AG08396 (cell line): ENCODE measurements around the gene TSC2.
"Not testable (repeated sequence)": the region's sequence is repeated elsewhere in the genome, so short reads cannot be mapped to it uniquely, and the experiment has no call there.

ENCODE experiments used
- DNase-seq: peaks from one replicate; pipeline ENCODE4 v3.0.0; 2012; ENCODE audit warnings: low spot score, mixed read lengths

The TSC2 gene

DNA sequence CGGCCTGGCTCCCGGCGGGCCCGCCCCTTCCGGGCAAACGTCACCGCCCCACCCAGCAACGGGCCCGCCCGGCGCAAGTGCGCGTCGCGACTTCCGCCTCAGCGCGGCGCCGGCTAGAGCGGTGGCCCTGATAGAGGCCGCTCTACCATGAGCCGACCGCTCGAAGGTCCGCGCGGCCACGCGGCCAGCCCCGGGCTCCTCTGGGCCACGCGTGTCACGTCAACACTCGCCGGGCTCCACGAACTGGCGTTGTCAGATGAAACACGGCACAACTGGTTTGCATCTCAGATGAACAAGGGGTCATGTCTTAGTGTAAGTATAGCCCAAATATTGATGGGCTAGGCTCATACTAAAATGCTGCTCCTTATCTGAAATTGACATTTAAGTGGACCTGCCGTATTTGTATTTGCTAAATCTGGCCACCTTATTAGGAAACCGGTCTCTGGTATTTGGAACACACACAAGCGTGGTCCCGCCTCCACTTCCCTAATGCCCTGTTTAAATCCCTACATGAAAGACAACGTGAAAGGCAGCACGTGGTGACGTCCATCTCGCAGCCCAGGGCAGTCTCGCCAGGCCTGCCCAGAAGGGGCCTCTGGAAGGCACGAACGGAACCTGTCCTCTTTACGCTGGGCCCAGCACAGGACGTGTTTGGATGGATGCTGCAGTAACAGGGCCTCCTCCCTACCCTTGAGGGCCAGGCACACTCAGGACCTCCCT is 37.8 kb upstream of the TSC2 start, which contains the start of gene ZNF598:
ZNF598 (minus strand) TSS at position 31 of the 720 bp plus-strand sequence.
- peak; percentile 96 for DNase-seq

DNA sequence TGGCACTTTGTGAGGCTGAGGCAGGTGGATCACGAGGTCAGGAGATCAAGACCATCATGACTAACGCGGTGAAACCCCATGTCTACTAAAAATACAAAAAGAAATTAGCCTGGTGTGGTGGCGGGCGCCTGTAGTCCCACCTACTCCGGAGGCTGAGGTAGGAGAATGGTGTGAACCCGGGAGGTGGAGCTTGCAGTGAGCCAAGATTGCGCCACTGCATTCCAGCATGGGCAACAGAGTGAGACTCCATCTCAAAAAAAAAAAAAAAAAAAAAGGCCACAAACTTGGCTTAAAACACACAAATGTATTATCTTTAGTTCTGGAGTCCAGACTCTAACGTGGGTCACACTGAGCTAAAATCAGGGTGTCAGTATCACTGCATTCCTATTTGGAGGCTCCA is 36.1 kb upstream of the TSC2 start:
- not testable (repeated sequence) for DNase-seq

DNA sequence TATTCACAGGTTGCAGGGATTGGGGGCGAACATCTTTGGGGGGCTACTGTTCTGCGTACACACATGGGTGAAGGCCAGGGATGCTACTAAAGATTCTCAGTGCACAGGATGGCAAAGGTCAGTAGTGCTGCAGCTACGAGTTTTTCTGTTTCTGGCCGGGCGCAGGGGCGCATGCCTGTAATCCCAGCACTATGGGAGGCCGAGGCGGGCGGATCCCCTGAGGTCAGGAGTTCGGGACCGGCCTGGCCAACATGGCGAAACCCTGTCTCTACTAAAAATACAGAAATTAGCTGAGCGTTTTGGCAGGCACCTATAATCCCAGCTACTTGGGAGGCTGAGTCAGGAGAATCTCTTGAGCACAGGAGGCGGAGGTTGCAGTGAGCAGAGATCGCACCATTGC is 34.3 kb upstream of the TSC2 start:
- no peak for DNase-seq

DNA sequence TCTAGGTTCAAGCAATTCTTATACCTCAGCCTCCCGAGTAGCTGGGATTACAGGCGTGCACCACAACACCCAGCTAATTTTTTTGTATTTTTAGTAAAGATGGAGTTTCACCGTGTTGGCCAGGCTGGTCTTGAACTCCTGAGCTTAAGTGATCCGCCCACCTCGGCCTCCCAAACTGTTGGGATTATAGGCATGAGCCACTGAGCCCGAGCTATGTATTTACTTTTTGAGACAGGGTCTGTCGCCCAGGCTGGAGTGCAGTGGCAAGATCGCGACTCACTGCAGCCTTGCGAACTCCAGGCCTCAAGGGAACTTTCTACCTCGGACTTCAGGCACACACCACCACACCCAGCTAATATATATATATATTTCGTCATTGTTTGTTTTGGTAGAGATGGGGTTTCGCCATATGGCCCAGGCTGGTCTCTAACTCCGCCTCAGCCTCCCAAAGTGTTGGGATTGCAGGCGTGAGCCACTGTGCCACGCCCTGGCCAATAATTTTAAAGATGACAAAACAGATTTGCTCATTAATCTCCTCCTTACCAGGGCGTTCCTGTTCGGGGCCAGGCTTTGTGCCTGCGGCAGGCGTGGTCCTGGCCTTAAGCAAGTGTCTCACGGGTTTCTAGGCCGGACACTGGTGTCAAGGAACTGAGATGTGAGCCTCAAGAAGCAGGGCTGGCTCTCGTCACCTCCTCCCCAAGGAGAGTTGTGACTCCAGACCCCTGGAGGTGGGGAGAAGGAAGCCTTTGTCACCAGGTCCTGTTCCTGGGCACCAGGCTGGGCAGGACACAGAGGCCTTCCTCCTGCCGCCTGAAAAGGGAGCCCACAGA is 32.5 kb upstream of the TSC2 start:
- DNase-seq: no peak

DNA sequence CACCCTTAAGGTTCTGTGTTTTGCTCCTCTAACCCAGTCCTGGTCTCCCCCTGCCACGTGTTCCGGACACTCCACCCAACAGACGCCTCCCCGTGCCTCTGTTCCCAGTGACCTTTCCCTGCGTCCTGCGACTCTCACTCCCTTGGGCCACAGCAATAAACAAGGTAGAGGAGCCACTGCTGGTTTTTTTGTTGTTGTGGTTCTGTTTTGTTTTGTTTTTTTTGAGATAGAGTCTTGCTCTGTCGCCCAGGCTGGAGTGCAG is 31.9 kb upstream of the TSC2 start:
- DNase-seq: no peak

DNA sequence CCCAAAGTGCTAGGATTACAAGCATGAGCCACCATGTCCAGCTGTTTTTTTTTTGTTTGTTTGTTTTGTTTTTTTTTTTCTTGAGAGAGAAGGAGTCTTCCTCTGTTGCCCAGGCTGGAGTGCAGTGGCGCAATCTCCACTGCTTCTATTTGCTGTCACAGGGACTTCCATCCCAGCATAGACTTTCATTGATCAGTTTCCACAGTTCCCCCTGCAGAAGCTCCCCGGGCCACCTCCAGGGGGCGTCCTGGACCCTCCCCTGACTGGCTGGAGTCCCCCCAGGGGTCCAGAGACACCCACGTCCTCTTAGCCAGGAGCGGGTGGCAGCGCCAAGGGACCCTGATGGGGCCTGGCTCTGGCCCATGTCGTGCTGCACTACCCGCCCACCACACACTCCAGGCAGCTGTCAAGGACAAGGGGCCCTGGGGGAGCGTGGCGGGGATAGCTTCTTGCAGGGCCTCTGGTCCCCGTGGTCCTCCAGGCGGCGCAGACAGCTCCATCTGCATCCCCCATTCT is 31.3 kb upstream of the TSC2 start:
- no peak for DNase-seq

DNA sequence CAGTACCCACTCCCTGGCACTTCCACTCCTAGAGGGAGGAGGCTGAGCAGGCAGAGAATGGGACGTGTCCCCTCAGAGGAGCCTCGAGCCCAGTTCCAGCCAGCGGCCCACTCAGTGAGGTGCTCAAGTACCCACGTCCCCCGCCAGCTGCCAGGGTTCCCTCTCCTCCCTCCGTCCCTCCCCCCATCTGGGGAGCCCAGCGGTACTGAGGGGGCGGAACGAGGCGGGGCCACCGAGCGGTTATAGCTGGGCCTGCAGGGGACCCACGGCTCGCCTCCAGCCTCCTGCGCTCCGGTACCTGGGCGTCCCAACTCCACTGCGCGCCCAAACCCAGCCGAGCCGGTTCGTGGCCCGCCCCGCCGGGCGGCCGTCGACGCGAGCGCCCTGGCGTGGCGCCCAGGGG is 28.3 kb upstream of the TSC2 start, which contains the start of gene NPW:
NPW (plus strand) TSS at position 268 of the 403 bp plus-strand sequence.
- DNase-seq: no peak

DNA sequence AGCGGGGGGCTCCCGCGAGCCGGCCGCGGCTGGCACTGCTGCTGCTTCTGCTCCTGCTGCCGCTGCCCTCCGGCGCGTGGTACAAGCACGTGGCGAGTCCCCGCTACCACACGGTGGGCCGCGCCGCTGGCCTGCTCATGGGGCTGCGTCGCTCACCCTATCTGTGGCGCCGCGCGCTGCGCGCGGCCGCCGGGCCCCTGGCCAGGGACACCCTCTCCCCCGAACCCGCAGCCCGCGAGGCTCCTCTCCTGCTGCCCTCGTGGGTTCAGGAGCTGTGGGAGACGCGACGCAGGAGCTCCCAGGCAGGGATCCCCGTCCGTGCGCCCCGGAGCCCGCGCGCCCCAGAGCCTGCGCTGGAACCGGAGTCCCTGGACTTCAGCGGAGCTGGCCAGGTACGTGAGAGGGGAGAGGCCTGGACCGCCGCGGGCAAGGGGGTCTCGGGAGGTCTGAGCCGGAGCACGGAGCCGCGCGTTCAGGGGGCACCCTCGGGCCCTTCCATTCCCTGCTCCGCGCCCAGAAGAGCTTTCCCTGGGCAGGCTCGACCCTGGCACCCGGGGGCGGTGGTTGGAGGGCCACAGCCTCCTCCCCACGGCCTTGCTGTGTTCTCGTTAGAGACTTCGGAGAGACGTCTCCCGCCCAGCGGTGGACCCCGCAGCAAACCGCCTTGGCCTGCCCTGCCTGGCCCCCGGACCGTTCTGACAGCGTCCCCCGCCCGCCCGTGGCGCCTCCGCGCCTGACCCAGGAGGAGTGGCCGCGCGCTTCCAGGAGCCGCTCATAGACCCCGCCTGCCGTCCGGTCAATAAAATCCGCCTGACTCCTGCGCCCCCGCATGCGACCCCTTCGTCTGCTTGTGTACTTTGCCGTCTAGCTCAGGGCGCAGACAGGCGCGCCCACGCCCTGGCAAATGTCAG is 27.6 kb upstream of the TSC2 start:
- DNase-seq: no peak

DNA sequence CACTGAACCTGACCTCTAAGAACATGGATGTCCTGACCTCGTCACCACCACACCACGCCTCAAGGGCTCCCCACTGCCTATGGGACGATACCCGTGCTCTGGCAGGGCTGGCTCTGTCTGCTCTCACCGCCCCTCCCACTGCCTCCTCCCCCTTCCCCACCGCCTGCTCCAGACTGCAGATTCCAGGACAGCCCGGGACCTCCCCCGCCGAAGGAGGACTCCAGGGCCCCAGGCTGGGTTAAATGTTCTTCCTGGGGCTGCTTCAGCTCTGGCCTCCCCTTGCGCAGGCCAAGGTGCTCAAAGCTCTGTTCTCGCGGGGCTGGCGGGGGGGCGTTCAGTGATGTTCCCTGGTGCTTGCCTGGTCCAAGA is 25.1 kb upstream of the TSC2 start:
- peak; percentile 75 for DNase-seq

DNA sequence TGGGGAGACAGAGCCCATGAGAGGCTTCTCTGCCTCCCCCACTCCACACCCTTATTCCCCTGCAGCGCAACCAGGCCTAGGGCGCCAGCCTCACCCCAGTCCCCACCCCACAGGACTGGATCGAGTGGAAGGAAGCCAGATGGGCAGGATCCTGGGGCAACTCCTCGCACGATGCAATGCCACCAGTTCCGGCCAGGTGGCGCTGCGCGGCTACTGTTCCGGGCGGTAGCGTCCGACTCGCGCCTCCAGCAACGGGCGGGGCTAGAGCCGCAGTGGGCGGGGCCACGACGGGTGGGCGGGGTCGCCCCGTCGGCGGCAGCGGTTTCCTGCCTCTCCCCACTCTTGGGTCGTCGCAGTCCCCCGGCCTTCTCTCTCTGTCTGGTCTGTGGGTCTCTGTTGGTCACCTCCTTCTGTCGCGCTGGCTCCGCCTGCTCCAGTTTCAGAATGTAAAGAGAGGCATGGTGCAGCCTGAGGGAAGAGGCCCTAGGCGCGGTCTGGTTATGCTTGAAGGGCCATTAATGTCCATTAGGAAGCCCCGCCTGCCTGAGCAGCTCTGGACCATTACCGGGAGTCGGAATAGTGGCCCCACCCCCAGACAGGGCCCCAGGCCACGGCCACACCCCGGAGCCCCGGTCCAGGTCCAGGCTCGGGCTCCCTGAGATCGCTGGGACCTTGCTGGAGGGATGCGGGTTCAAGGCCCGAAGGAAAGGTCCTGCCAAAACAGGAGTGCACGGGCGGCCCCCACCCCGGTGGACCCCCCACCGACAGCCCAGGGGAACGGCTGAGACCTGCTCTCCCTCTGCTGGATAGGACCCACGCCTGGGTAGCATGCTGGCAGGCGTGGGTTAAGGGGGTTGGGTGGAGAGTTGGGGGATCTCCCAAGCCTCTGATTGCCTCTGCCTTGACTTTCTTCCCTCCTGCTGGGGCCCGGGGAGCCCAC is 24.4 kb upstream of the TSC2 start:
- peak; percentile 97 for DNase-seq

DNA sequence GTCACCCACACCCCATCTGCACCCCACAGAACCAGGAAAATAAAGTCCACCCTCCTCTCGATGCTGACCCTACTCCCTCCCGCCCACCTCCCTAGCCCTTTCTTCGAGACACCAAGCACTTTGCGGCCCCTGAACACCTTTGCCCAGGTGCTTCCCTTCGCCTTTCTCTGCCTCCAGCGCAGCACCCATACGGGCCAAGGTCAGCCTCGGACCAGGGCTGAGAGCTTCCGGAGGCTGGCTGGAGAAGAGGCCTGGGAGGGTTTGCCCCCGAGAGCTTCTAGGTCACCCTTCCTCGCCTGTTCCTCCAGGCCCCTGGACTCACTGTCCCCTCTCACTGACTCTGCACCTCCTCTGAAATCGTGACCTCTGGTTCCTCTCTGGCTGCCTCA is 23.8 kb upstream of the TSC2 start:
- no peak for DNase-seq

DNA sequence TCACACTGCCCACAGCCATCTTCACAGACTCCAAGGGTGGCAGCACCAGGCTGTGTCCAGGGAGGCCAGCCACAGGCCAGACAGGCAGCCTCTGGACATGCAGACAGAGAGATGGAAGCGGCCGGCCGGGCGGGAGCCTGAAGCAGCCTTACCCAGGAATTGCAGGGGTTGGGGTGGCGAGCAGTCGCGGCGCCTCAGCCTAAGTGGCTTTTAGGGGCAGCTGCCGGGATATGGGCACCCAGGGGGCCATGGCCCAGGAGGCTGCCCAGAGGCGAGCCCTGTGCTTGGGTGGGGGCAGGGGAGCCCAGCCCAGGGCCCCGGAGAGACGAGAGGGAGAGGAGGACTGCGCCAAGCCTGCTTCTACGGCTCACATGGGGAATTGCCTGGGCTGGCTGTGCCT is 22.5 kb upstream of the TSC2 start:
- no peak for DNase-seq

DNA sequence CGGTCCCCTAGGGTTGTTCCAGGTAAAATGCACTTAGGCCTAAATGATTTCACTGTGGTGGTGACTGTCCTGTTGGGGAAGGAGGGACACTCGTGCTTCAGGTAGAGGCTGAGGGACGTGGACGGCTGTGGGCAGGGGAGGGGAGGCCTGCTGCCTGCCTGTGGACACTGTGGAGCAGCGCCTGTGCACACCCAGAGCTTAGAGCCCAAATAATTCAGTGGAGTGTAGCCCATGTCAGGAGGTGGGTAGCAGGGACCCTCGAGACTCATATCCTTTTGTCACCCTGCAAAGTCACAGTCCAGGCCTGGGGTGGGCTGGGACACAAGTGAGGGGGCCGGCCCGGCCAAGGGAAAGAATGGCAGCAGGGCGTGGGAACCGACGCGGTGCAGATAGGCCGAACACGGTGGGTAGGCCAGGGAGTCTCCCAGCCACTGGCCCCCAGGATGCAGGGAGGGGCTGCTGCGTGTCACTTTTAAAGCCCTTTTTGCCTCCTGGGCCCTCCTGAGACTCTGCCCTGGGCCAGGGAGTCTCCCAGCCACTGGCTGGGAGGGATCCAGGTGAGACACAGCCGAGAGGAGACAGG is 21.8 kb upstream of the TSC2 start:
- no peak for DNase-seq

DNA sequence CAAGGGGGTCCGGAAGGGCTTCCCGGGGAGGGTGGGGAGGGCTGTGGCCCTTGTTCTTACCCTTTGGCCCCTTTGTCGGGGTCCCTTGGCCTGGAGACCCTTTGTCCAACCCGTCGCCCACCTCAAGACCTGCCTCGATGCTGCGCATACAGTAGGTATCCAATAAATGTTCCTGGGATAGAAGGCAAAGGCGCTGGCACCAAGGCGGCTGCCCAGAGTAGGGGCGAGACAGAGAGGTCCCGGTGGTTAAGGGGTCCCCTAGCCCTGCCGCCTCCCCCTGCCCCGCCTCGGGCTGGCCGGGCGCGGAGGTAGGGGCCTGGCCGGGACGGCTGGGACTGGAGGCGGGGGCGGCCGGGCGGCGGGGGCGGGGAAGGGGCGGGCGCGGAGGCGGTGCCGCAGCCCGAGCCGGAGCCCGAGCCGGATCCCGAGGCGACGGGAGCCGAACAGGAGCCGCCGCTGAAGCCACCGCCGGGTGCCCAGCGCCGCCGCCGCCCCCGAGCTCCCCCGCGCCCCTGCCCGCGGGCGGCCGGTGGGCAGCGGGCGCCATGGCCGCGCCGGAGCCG is 21.2 kb upstream of the TSC2 start, which contains the start of gene NHERF2:
NHERF2 (plus strand) TSS at position 442 of the 563 bp plus-strand sequence; CDS start at position 546, 104 bp downstream.
- peak; percentile 82 for DNase-seq

DNA sequence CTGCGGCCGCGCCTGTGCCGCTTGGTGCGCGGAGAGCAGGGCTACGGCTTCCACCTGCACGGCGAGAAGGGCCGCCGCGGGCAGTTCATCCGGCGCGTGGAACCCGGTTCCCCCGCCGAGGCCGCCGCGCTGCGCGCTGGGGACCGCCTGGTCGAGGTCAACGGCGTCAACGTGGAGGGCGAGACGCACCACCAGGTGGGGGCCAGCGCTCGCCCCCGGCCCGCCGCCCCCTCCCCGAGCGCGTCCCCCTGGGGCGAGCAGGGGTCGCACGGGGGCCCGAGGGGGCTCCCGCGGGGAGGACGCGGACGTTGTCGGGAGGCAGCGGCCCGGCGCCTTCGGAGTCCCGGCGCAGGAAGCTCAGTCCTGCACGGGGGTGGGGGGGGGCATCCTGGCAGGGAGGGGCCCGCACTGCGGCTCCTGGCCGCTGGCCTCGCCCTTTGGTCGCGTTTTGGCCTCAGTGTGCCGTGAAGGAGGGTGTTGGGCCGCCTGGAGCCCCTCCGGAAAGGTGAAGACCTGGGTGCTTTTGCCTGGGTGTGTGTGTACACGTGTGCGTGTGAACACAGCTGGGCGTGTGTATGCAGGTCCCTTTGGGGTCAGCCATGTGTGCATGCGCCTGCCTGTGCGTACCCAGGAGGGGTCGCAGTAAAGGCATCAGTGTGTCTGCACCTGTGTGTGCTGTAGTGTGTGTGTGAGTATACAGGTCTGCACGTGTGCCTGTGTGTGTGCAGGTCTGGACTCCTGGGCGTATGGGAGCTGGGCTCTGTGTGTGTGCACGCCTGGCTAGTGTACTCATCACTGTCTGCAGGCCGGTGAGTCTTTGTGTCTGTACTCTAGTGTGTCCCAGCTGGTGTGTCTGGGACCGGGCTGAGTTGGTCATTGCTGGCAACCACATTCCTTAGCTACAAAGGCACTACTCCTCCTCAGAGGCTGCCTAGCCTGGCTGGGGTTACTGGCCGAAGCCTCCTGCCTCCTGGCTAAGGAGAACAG is 20.5 kb upstream of the TSC2 start:
- DNase-seq: peak; percentile 73

DNA sequence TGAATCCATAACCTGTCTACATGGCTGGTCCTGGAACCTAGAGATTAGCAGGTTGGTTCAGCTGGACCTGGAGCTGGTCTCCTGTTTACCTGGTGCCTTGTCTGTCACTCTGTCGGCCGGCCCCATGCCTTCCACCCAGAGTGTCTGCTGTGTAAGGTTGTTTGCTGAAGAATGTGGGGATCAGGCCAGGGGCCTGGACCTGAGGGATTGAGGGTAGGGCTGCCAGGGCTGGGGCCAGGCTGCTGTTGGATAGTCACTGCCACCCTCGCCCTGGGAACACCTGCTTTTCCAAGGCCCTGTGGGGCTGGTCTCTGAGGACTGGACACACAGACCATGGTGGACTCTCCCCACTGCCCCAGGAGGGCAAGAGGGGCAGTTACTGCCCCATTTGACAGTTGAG is 19.6 kb upstream of the TSC2 start:
- DNase-seq: no peak

DNA sequence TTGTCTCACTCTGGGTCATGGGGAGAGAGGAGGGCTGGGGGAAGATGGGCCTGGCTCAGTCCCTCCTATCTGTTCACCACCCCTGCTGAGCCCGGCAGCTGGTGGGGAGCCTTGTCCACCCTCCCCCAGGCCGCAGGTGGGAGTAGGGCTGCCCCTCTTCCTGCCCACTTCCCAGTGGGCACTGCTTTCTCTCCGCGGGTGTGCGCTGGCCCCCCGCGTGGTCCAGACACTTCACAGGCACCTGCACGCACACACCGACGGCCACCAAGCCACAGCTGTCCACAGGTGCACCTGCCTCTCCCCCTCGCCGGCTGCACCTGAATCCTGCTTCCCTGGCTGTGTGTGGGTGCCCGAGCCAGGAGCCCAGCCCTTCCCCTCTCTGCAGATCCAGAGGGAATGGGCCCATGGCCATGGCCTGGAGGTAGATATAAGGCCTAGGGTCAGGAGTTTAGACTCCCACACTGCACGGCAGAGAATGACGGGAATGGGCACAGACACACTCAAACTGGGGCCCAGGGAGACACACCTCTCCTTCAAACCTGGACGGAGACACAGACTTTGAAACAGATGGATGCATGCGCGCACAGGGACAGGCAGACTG is 19.1 kb upstream of the TSC2 start:
- DNase-seq: no peak

DNA sequence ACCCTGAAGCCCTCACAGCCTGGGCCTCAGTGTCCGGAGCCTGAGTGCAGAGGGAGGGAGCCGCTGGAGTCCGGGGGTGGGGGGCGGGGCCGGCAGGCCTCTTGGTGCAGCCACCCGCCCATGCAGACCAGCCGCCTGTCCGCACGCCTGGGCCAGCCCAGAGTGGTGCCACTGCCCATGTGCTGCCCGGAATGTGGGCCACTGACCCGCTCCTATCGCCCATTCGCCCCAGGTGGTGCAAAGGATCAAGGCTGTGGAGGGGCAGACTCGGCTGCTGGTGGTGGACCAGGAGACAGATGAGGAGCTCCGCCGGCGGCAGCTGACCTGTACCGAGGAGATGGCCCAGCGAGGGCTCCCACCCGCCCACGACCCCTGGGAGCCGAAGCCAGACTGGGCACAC is 18.4 kb upstream of the TSC2 start:
- DNase-seq: no peak

DNA sequence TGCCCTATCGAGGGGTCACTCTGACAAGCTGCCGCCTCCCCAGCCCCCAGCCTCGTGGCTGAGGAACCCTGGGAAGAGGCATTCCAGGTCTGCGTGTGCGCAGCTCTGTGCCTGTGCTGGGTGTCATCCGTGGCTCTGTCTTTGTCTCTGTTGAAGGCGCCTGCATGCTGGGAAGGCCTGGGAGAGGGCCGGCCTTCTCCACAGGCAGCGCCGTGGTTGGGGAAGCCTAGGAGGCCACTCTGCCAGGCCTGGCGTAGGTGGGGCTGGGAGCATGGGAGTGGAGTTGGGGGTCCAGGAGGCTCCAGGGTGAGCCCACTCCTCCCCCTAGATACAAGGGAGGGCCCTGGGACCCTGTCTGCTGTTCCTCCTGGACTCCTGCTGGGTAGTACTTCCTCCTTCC is 17.7 kb upstream of the TSC2 start:
- DNase-seq: no peak
